Measurements from ENCODE around the gene ERICH6B.

GRCh38 chr13:45496942-45497341, 118.6 kb downstream of the ERICH6B start:
- TF ChIP-seq POLR2AphosphoS5 (IDR thresholded peaks at IDR 0.05), result no peak
- TF ChIP-seq, protein P1, sequence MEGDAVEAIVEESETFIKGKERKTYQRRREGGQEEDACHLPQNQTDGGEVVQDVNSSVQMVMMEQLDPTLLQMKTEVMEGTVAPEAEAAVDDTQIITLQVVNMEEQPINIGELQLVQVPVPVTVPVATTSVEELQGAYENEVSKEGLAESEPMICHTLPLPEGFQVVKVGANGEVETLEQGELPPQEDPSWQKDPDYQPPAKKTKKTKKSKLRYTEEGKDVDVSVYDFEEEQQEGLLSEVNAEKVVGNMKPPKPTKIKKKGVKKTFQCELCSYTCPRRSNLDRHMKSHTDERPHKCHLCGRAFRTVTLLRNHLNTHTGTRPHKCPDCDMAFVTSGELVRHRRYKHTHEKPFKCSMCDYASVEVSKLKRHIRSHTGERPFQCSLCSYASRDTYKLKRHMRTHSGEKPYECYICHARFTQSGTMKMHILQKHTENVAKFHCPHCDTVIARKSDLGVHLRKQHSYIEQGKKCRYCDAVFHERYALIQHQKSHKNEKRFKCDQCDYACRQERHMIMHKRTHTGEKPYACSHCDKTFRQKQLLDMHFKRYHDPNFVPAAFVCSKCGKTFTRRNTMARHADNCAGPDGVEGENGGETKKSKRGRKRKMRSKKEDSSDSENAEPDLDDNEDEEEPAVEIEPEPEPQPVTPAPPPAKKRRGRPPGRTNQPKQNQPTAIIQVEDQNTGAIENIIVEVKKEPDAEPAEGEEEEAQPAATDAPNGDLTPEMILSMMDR (IDR thresholded peaks at IDR 0.05), result no peak
